ENCODE data around the gene RIPOR3. TPM values are rescaled to one million over a fixed set of nuclear protein-coding genes. Genes with fewer than 3 reads are reported as not detected.
"Not testable (repeated sequence)": the region's sequence is repeated elsewhere in the genome, so short reads cannot be mapped to it uniquely, and the experiment has no call there.

Gene RIPOR3
- polyA plus RNA-seq, 1 donor from 2014 or later: 3.3 TPM

DNA sequence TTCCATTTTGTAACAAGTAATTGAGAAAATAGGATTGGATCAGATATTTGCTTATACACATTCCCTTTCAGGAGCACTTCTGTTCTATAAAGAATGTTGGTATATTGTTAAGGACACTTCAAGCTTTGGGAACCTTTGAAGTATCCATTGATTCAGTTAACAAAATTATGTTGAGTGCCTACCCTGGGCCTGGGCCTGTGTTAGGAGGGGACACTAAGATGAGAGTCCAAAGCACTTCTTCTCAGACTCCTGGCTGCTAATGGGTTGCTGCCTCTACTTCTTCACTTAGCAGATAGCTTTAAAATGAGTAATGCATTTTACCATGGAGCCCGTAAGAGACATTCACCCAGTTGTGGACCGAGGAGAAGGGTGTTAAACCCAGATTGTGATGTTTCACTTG, 140.8 kb downstream of the RIPOR3 start:
- Mint-ChIP-seq H3K4me3 (peak overlapping the region in 2 of 4 donors; percentile 68 to 90), H3K27ac (peak overlapping the region in 2 of 3 donors; percentile 42 to 59), H3K36me3 (peaks cover 3% of the 10 kb centered on the region), H3K9me3 (no peaks in the 10 kb centered on the region), H3K4me1 (peaks cover 43 to 53% (median 45%) of the 10 kb centered on the region in 3 donors), H3K27me3 (peaks cover 2% of the 10 kb centered on the region)

DNA sequence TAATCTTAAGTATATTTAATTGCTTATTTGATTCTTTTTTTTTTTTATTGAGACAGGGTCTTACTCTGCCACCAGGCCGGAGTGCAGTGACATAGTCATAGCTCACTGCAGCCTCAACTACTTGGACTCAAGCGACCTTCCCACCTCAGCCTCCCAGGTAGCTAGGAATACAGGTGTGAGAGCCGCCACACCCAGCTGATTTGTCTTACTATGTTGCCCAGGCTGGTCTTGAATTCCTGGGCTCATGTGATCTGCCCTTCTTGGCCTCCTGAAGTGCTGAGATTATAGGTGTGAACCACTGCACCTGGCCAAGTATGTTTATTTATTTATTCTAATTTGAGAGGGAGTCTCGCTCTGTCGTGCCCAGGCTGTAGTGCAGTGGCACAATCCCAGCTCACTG, 142.9 kb downstream of the RIPOR3 start:
- Mint-ChIP-seq H3K27me3 (peaks cover 2% of the 10 kb centered on the region), H3K36me3 (peaks cover 6% of the 10 kb centered on the region), H3K27ac (peak overlapping the region; percentile 89 to 94 (median 91)), H3K4me3 (peak overlapping the region; percentile 4 to 95 (median 58)), H3K4me1 (peaks cover 53 to 59% (median 56%) of the 10 kb centered on the region in 3 donors), H3K9me3 (no peaks in the 10 kb centered on the region)

DNA sequence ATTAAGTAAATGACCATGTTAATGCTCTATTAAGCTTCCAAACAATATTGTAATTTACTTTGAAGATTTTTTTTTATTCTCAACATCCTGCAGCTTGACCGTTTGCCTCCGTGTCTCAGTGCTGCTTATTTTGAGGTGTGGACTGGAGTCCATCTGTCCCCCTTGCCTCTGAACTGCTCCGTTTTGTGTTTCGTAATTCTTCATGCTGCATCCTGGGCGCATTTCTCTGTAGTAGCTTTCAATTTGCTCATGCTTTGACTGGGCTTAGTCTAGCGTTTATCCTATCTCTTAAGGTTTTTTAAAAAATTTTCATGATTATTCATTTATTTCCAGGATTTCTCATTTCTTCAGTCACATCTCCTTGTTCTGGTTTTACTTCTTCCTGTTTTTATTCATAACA, 143.4 kb downstream of the RIPOR3 start:
- H3K4me1 Mint-ChIP-seq: peaks cover 57 to 62% (median 60%) of the 10 kb centered on the region in 3 donors
- peak overlapping the region; percentile 51 to 95 (median 67) for H3K4me3 Mint-ChIP-seq
- H3K36me3 Mint-ChIP-seq: peaks cover 8% of the 10 kb centered on the region
- H3K9me3 Mint-ChIP-seq: no peaks in the 10 kb centered on the region
- peaks cover 2% of the 10 kb centered on the region for H3K27me3 Mint-ChIP-seq
- peak overlapping the region; percentile 89 to 94 (median 91) for H3K27ac Mint-ChIP-seq

DNA sequence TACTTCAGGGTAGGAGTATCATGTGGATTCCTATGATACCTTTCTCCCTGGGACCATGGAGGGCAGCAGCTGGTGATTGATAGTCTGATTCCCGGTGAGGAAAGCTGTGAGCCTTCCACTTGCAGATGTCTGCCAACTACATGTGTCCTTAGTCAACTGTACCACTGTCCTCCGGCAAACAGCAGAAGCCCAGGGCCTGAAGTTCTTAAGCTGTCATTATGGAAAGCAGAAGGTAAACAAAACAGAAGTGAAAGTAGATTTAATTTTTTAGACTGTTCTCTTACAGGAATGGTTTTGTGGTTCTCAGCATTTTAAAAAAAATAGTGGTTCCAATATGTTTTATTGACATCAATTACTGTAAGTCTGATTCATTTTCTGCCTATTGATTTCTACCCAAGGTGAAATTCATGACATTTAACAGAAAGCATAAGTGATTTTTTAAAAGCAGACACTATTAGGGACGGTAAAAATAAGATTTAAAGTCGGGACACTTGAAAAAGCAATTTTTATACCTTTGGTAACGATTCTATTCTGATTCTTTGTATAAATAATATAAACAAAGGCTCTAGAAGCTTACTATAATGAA, 144.5 kb downstream of the RIPOR3 start:
- Mint-ChIP-seq H3K27me3 (peaks cover 2% of the 10 kb centered on the region), H3K27ac (peak overlapping the region; percentile 91 to 94 (median 93)), H3K9me3 (no peaks in the 10 kb centered on the region), H3K4me3 (peak overlapping the region; percentile 77 to 95 (median 86)), H3K36me3 (peaks cover 8% of the 10 kb centered on the region), H3K4me1 (peaks cover 68 to 70% (median 69%) of the 10 kb centered on the region in 3 donors)

DNA sequence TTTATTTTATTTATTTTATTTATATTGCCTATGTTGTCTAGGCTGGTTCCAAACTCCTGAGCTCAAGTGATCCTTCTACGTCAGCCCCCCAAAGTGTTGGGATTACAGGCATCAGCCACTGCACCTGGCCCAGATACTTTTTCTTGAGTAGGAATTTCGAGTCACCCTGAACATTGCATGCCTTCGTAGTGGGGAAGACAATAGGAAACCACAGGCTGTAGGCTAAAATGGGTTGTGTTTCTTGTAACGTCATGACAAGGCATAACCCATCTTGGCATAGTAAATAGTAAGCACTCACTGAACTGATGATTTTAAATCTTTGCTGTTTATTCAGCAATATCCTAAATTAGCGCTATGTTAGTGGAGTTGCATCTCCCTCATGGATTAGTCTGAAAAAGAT, 146.2 kb downstream of the RIPOR3 start:
- peak overlapping the region in 3 of 4 donors; percentile 82 to 95 (median 90) for H3K4me3 Mint-ChIP-seq
- peaks cover 8% of the 10 kb centered on the region for H3K36me3 Mint-ChIP-seq
- no peaks in the 10 kb centered on the region for H3K9me3 Mint-ChIP-seq
- peaks cover 68 to 80% (median 79%) of the 10 kb centered on the region in 3 donors for H3K4me1 Mint-ChIP-seq
- H3K27ac Mint-ChIP-seq: peak overlapping the region; percentile 91 to 94 (median 93)
- peaks cover 2% of the 10 kb centered on the region for H3K27me3 Mint-ChIP-seq

DNA sequence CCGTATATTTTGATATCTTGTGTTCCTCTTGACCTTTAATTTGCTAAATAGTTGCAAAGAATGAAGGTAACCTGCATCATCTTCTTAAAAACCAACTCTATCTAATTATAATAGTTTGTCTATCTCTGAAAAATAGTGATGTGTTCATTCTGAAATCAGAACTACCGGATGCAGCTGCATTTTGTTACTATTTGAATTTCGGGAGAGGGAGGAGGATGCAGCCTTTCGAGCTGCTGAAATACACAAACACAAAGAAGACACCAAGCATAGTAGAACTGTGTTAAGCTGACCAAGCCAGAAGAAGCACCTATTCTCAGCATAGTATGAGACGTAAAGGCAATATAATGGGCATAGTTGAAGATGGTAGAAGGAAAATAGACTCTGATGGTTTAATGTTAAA, 148.0 kb downstream of the RIPOR3 start:
- Mint-ChIP-seq H3K27me3 (no peaks in the 10 kb centered on the region), H3K27ac (peak overlapping the region; percentile 41 to 69 (median 60)), H3K36me3 (peaks cover 13% of the 10 kb centered on the region), H3K9me3 (peaks cover under 1 to 7% (median under 1%) of the 10 kb centered on the region in 3 donors), H3K4me3 (peak overlapping the region; percentile 27 to 93 (median 68)), H3K4me1 (peaks cover 65 to 70% (median 70%) of the 10 kb centered on the region in 3 donors)

DNA sequence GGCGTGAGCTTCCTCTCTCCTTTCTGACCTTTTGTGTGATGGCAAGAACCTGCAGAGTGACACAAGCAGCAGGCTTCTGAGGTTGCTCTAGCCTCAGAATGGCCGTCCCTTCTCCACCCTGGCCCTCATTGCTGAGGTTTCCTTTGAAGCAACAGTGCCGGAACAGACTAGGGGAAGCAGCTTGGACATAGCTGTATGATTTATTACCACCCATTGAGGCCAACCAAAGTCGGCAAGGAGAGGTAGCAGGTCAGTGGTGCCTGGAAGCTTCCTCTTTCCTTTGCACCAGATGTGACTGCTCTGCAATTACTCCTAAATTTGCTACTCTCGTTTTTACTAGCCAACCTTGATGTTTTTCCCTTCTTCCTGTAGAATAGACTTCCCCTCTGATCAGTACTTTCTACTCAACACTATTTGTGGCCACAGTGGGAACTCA, 149.7 kb downstream of the RIPOR3 start:
- peaks cover 16% of the 10 kb centered on the region for H3K36me3 Mint-ChIP-seq
- H3K4me1 Mint-ChIP-seq: peaks cover 66 to 71% (median 69%) of the 10 kb centered on the region in 3 donors
- peak overlapping the region; percentile 57 to 93 (median 80) for H3K4me3 Mint-ChIP-seq
- H3K27me3 Mint-ChIP-seq: no peaks in the 10 kb centered on the region
- H3K27ac Mint-ChIP-seq: peak overlapping the region; percentile 92 to 96 (median 95)
- peaks cover 3 to 8% (median 3%) of the 10 kb centered on the region in 3 donors for H3K9me3 Mint-ChIP-seq

DNA sequence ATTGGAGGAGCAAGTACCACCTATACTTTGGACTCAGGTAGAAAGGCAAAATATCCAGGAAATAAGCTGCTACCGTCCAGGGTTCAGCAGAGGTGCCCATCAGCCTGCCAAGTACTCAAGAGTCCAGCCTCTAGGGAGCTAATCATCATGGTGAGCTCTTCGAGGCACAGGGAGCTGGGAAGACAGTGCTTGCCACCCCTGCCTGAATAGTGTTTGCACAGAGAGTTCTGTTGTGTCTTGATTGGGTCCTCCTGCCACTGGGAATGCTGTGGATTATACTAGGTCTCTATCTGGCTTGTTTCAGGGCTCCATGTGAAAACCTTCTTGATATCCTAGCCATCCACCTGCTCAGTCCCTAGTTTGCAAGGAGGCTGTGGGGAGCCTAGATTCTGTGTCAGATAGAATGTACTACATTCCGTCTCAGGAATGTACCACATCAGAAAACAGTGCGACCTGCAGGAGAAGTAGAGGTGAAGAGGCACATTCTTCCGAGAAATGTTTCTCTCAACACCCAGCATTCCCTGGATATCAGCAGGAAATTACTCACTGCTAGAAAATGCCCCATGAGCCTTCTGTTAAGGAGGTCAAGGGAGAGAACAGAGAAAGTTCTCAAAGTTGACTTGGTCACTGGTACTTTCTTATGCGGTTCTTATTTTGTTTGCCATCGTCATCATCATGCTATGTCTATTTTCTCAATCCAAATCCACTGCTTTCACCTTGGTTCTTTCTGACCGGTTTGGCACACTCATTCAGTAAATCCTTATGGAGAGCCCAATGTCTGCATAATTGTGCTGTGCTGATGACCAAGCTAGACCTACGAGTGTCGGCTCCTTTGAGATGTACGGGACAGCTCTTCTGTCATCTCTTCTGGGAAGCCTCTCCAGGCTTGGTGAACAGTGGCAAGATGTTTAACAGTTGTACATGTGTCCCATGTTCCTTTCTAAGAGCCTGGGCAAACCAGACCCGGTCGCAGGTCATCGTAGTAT, 150.4 kb downstream of the RIPOR3 start:
- H3K9me3 Mint-ChIP-seq: peaks cover 3 to 8% (median 3%) of the 10 kb centered on the region in 3 donors
- H3K27ac Mint-ChIP-seq: peak overlapping the region; percentile 92 to 96 (median 95)
- no peaks in the 10 kb centered on the region for H3K27me3 Mint-ChIP-seq

DNA sequence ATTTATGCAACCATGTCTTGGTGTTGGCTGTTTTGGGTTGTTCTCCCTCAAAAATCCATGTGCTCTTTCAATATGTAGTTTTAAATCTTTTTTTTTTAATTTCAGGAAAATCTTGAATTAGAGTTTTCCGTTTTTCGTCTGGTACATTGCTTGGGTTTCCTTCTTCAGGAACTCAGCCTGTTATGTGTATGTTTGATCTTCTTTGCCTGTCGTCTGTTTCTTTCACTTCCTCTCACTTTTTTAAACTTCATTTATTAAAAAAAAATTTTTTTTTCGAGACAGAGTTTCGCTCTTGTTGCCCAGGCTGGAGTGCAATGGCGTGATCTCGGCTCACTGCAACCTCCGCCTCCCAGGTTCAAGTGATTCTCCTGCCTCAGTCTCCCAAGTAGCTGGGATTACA, 151.5 kb downstream of the RIPOR3 start:
- H3K4me1 Mint-ChIP-seq: peaks cover 60 to 68% (median 62%) of the 10 kb centered on the region in 3 donors
- H3K4me3 Mint-ChIP-seq: peak overlapping the region in 3 of 4 donors; percentile 64 to 93 (median 71)
- H3K27me3 Mint-ChIP-seq, H3K9me3 Mint-ChIP-seq: not testable (repeated sequence)
- peaks cover 17% of the 10 kb centered on the region for H3K36me3 Mint-ChIP-seq
- peak overlapping the region; percentile 92 to 96 (median 95) for H3K27ac Mint-ChIP-seq

More for the DNA sequence above, 150.4 kb downstream of the RIPOR3 start:
- Mint-ChIP-seq H3K36me3 (peaks cover 15% of the 10 kb centered on the region), H3K4me3 (peak overlapping the region; percentile 57 to 93 (median 80)), H3K4me1 (peaks cover 63 to 68% (median 64%) of the 10 kb centered on the region in 3 donors)

DNA sequence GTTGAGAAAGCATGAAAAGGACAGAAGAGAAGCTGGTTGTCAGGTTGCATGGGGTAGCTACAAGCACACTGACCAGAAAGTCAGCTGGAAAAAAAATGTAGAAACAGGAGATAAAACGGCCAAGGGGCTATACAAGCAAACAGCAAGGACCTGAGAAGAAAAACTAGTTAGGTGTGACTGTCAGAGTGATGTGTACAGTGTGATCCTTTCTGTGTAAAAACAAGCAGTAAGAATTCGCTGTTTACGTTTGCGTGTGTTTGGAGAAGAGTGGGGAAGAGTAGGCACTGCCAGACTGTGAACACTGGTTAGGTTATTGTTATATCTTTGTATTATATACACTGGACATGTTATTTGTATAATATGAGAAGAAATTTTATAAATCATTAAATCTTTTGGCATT, 153.1 kb downstream of the RIPOR3 start:
- Mint-ChIP-seq H3K36me3 (peaks cover 13% of the 10 kb centered on the region), H3K27ac (peak overlapping the region; percentile 83 to 97 (median 88)), H3K4me3 (peak overlapping the region; percentile 72 to 86 (median 82)), H3K4me1 (peaks cover 62 to 71% (median 62%) of the 10 kb centered on the region in 3 donors), H3K27me3 (no peaks in the 10 kb centered on the region), H3K9me3 (peaks cover 3 to 8% (median 3%) of the 10 kb centered on the region in 3 donors)

DNA sequence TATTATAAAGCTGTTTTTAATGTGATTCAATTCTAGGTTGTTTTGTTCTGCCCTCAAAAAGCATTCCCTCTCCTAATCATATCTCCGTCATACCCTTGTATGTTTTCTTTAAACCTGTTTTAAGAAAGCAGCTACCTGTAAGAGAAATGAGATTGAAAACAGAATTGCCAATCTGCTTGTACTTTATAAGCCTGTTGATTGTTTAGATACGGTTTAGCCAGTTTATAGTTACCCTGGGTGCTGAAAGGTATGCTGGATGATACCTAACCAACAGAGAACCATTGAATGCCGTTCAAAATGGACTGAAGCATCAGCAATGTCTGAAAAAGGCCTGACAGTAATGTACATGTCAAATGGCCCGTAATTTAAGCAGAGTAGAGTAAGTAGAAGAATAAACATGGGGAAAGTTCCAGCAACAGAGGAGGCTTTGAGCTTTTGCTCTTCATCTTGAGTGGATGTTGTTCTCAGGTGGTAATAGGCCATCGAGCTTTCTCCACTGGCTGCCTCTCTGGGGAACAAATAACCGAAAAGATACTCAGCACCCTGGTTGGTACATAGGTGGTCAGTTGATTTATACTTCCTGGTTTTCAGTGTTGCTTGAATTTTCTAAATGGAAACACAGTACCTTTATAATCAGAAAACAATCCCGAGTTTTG, 153.7 kb downstream of the RIPOR3 start:
- H3K36me3 Mint-ChIP-seq: peaks cover 12% of the 10 kb centered on the region
- peak overlapping the region; percentile 83 to 97 (median 88) for H3K27ac Mint-ChIP-seq
- peak overlapping the region; percentile 72 to 86 (median 82) for H3K4me3 Mint-ChIP-seq
- no peaks in the 10 kb centered on the region for H3K27me3 Mint-ChIP-seq
- H3K9me3 Mint-ChIP-seq: peaks cover 3 to 8% (median 3%) of the 10 kb centered on the region in 3 donors
- peaks cover 62 to 71% (median 66%) of the 10 kb centered on the region in 3 donors for H3K4me1 Mint-ChIP-seq

DNA sequence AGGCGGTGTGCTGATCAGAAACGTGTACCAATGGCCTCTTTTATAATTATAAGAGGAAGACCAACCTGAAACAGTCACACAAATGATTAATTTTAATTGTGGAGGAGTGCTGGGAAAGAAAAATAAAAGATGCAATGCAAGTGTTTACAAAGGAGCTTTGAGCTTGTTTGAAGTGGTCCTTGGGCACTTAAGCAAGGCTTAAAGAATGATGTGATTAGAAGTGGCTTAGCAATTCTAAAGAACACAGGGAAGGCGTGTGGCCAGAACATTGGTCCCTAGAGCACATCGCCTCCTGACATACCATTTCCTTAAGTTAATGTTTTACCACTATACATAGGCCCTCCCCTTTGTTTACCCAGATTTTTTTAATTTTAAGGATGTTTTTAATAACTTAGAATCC, 155.0 kb downstream of the RIPOR3 start:
- Mint-ChIP-seq H3K27ac (peak overlapping the region in 2 of 3 donors; percentile 2 to 55), H3K9me3 (peaks cover 3 to 8% (median 3%) of the 10 kb centered on the region in 3 donors), H3K4me3 (peak overlapping the region in 1 of 4 donors; percentile 18), H3K4me1 (peaks cover 57 to 70% (median 63%) of the 10 kb centered on the region in 3 donors), H3K27me3 (no peaks in the 10 kb centered on the region), H3K36me3 (peaks cover 12% of the 10 kb centered on the region)
